T-helper 2 cell treated with Interferon-gamma antibody and Interleukin-4, amounts not matched to agents 5 μg/mL and 100 μg/mL, for 36 hours (primary cell): ENCODE results near the gene ABCA6.

Source experiments
- DNase-seq: peaks from one replicate; pipeline ENCODE4 v3.0.0; 2021; ENCODE audit warnings: low spot score
- H3K27ac Mint-ChIP-seq: one replicate; pipeline ENCODE4 v1.8.0; 2021; ENCODE audit warnings: mild to moderate bottlenecking, mixed read lengths
- H3K27me3 Mint-ChIP-seq: one replicate; pipeline ENCODE4 v1.8.0; 2021; ENCODE audit warnings: low read depth, mixed read lengths
- H3K36me3 Mint-ChIP-seq: one replicate; pipeline ENCODE4 v1.8.0; 2021; ENCODE audit warnings: low read depth, mixed read lengths
- H3K4me1 Mint-ChIP-seq: one replicate; pipeline ENCODE4 v1.8.0; 2021; ENCODE audit warnings: low read depth, mixed read lengths
- H3K4me3 Mint-ChIP-seq: one replicate; pipeline ENCODE4 v1.8.0; 2022; ENCODE audit warnings: mild to moderate bottlenecking, moderate library complexity, mixed read lengths
- H3K9me3 Mint-ChIP-seq: one replicate; pipeline ENCODE4 v1.8.0; 2021; ENCODE audit warnings: mixed read lengths

The ABCA6 gene

DNA sequence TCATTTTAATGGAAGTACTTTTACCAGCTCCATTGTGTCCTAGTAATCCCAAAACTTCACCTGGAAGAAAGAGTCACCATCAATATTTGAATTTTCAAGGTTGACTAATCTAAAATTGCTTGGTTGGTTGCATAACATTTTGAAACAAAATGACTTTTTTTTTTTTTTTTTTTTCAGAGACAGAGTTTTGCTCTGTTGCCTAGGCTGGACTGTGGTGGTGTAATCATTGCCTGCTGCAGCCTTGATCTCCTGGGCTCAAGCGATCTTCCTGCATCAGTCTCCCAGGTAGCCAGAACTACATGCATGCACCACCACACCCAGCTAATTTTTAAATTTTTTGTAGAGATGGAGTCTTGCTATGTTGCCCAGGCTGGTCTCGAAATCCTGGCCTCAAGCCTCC lies 12.6 kb upstream of the ABCA6 start:
- Mint-ChIP-seq H3K9me3 (no peaks in the 10 kb centered on the region), H3K27me3 (no peaks in the 10 kb centered on the region), H3K27ac (no peak overlapping the region)

DNA sequence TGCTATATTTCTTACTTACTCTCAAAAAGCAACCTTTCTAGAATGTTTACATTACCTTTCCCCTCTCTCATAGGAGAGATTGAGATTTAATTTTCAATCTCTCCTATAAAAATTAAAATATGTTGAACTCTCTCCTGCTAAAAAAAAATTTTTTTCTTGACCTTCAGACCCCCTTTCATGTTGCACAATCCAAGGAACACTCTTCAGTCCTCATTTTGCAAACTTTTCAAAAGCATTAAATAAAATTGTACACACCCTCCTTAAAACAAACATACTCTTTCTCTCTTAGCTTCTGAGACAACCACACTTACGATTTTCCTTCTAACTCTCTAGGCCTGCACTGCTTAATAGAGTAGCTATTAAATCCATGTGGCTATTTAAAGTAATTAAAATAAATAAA lies 8.6 kb upstream of the ABCA6 start:
- H3K36me3 Mint-ChIP-seq, result no peaks in the 10 kb centered on the region
- no peaks in the 10 kb centered on the region for H3K4me1 Mint-ChIP-seq
- H3K9me3 Mint-ChIP-seq, result no peaks in the 10 kb centered on the region
- H3K27me3 Mint-ChIP-seq, result no peaks in the 10 kb centered on the region
- H3K4me3 Mint-ChIP-seq, result no peak overlapping the region
- no peak overlapping the region for H3K27ac Mint-ChIP-seq
- DNase-seq, result no peak

More for the DNA sequence above, 12.6 kb upstream of the ABCA6 start:
- DNase-seq, result no peak
- H3K4me3 Mint-ChIP-seq, result no peak overlapping the region
- H3K4me1 Mint-ChIP-seq, result no peaks in the 10 kb centered on the region
- H3K36me3 Mint-ChIP-seq, result no peaks in the 10 kb centered on the region

DNA sequence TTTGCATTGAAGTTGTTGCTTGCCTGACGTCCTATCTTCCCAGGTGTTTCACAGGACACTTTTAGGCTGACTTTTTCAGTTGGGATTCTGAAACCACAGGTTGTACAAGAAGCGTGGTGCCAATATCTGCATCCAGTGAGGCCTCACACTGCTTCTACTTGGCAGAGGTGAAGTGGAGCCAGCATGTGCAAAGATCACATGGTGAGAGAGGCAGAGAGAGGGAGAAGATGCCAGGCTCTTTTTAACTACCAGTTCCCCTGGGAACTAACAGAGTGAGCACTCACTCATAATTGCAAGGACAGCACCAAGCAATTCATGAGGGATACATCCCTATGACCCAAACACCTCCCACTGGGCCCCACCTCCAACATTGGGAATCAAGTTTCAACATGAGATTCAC lies 5.8 kb upstream of the ABCA6 start:
- H3K4me3 Mint-ChIP-seq, result no peak overlapping the region
- no peaks in the 10 kb centered on the region for H3K27me3 Mint-ChIP-seq
- no peak overlapping the region for H3K27ac Mint-ChIP-seq

GRCh38 chr17:69144331-69145255 lies 2.9 kb upstream of the ABCA6 start:
- Mint-ChIP-seq H3K4me3 (no peak overlapping the region), H3K27me3 (no peaks in the 10 kb centered on the region), H3K36me3 (no peaks in the 10 kb centered on the region), H3K4me1 (no peaks in the 10 kb centered on the region), H3K9me3 (no peaks in the 10 kb centered on the region), H3K27ac (no peak overlapping the region)
- DNase-seq, result no peak

More for the DNA sequence above, 5.8 kb upstream of the ABCA6 start:
- Mint-ChIP-seq H3K9me3 (no peaks in the 10 kb centered on the region), H3K36me3 (no peaks in the 10 kb centered on the region), H3K4me1 (no peaks in the 10 kb centered on the region)
- no peak for DNase-seq

- Mint-ChIP-seq H3K27me3 (no peaks in the 10 kb centered on the region), H3K27ac (no peak overlapping the region), H3K4me3 (no peak overlapping the region), H3K4me1 (no peaks in the 10 kb centered on the region), H3K9me3 (no peaks in the 10 kb centered on the region), H3K36me3 (no peaks in the 10 kb centered on the region)
- no peak for DNase-seq
Measured at GRCh38 chr17:69143683-69144231, 2.1 kb upstream of the ABCA6 start.

DNA sequence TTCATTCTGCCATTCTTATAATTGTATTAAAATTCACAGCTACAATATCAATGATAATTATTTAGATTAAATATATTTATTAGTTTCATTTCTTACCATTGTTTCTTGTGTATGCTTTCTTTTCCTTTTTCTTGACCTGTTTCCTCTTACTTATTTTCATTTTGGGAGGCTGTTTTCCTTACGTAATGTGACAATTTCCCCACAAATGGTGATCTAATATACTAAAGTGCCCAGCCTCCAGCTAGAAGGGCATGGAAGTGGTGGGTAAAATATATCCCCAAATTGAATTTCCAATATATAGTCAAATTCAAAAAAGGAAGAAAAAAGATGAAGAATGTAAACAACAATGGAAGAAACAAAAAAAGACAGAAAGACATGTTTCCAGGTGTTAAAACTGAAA lies 1.5 kb upstream of the ABCA6 start:
- H3K4me3 Mint-ChIP-seq, result no peak overlapping the region
- no peaks in the 10 kb centered on the region for H3K4me1 Mint-ChIP-seq
- no peaks in the 10 kb centered on the region for H3K36me3 Mint-ChIP-seq
- H3K27ac Mint-ChIP-seq, result no peak overlapping the region
- no peaks in the 10 kb centered on the region for H3K9me3 Mint-ChIP-seq
- no peak for DNase-seq
- no peaks in the 10 kb centered on the region for H3K27me3 Mint-ChIP-seq

- no peak for DNase-seq
- Mint-ChIP-seq H3K9me3 (no peaks in the 10 kb centered on the region), H3K4me1 (no peaks in the 10 kb centered on the region), H3K4me3 (no peak overlapping the region), H3K27ac (no peak overlapping the region), H3K27me3 (no peaks in the 10 kb centered on the region), H3K36me3 (no peaks in the 10 kb centered on the region)
Measured at GRCh38 chr17:69142175-69142802, 594 bp upstream of the ABCA6 start.

DNA sequence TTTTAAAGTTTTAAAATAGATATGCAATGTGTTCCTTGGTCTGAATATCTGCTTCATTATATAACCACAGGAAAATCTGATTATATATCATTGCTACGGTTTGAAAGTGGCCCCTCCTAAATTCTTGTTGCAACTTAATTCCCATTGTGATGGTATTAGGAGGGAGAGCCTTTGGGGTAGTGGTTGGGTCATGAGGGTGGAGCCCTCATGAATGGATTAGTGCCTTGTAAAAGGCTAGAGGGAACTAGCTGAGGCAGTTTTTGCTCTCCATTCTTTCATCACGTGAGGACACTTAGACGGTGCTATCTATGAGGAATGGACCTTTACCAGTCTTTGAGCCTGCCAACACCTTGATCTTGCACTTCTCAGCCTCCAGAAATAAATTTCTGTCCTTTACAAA lies 7.6 kb downstream of the ABCA6 start:
- no peak for DNase-seq
- Mint-ChIP-seq H3K4me1 (no peaks in the 10 kb centered on the region), H3K27ac (no peak overlapping the region), H3K9me3 (no peaks in the 10 kb centered on the region), H3K36me3 (no peaks in the 10 kb centered on the region), H3K27me3 (no peaks in the 10 kb centered on the region), H3K4me3 (no peak overlapping the region)

DNA sequence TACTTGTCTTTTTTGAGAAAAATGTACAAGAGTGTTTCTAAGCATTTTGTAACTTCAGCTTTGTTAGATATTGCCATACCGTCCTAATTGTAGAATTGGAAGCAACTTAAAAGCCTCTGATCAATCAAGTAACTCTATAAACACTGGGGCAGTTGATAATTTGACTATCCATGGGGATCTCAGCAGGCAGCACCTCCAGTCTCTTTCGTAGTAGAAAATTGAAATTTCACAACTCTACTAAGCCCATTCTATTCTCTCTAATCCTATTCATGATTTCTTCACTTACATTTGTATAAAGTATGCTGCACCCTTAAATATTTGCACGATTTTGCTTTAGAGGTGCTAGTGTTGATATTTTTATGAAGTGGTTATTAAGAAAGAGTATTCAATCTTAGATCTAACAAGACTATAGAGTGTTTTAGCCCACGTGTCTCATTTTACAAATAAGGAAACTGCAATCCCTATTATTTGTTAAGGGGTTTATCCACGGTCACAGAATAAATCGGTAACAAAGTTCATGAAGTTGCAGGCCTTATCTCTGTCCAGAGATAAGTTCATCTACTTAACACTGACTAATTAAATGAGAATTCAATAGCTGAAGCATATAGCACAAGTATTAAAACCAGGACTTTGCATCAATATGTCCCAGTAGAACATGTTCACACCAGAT lies 10.9 kb downstream of the ABCA6 start:
- no peaks in the 10 kb centered on the region for H3K4me1 Mint-ChIP-seq
- DNase-seq, result no peak
- no peak overlapping the region for H3K4me3 Mint-ChIP-seq
- H3K27ac Mint-ChIP-seq, result no peak overlapping the region
- H3K36me3 Mint-ChIP-seq, result no peaks in the 10 kb centered on the region
- no peaks in the 10 kb centered on the region for H3K27me3 Mint-ChIP-seq
- H3K9me3 Mint-ChIP-seq, result no peaks in the 10 kb centered on the region

DNA sequence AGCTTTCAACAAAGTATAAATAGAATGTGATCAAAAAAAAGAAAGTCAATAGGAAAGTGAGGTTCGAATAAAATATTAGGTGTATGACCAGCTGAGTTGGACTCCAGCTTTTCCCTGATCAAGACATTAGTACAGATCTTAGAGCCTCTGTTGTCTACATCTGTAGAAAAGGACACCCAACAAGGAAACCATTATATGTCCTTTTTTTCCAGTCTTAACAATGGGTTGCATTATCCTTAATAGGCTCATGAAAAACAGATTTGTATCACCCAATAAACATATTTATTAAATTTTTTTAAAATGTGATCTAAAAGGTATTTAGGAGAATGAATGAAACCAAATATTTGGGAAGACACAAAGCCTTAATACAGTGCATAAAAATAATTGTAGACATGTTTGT lies 18.1 kb downstream of the ABCA6 start:
- no peaks in the 10 kb centered on the region for H3K9me3 Mint-ChIP-seq
- no peak overlapping the region for H3K4me3 Mint-ChIP-seq
- no peak for DNase-seq
- H3K36me3 Mint-ChIP-seq, result no peaks in the 10 kb centered on the region
- H3K27ac Mint-ChIP-seq, result no peak overlapping the region
- no peaks in the 10 kb centered on the region for H3K4me1 Mint-ChIP-seq
- H3K27me3 Mint-ChIP-seq, result no peaks in the 10 kb centered on the region

- no peaks in the 10 kb centered on the region for H3K4me1 Mint-ChIP-seq
- H3K4me3 Mint-ChIP-seq, result no peak overlapping the region
- H3K36me3 Mint-ChIP-seq, result no peaks in the 10 kb centered on the region
- H3K27me3 Mint-ChIP-seq, result no peaks in the 10 kb centered on the region
- no peaks in the 10 kb centered on the region for H3K9me3 Mint-ChIP-seq
- DNase-seq, result no peak
- H3K27ac Mint-ChIP-seq, result no peak overlapping the region
Measured at GRCh38 chr17:69122065-69122464, 19.6 kb downstream of the ABCA6 start.

GRCh38 chr17:69117855-69118784 lies 23.6 kb downstream of the ABCA6 start:
- DNase-seq, result no peak
- Mint-ChIP-seq H3K4me3 (no peak overlapping the region), H3K36me3 (no peaks in the 10 kb centered on the region), H3K27ac (no peak overlapping the region), H3K4me1 (no peaks in the 10 kb centered on the region), H3K9me3 (no peaks in the 10 kb centered on the region), H3K27me3 (no peaks in the 10 kb centered on the region)

- Mint-ChIP-seq H3K4me3 (no peak overlapping the region), H3K27ac (no peak overlapping the region), H3K27me3 (no peaks in the 10 kb centered on the region), H3K4me1 (no peaks in the 10 kb centered on the region), H3K36me3 (no peaks in the 10 kb centered on the region), H3K9me3 (no peaks in the 10 kb centered on the region)
- DNase-seq, result no peak
Measured at GRCh38 chr17:69111794-69112193, 29.9 kb downstream of the ABCA6 start.
